Activated naive CD8-positive, alpha-beta T cell treated with anti-CD3 and anti-CD28 coated beads for 36 hours (primary cell): ENCODE results near the gene KCNE3. TPM values are rescaled to one million over a fixed set of nuclear protein-coding genes. Genes with fewer than 3 reads are reported as not detected.

Experiments used
- DNase-seq: peaks from one replicate; pipeline ENCODE4 v3.0.0; 2021
- H3K27ac Mint-ChIP-seq: one replicate; pipeline ENCODE4 v1.8.0; 2022; ENCODE audit warnings: mild to moderate bottlenecking, moderate library complexity, mixed read lengths
- H3K27me3 Mint-ChIP-seq: one replicate; pipeline ENCODE4 v1.8.0; 2022; ENCODE audit warnings: mild to moderate bottlenecking, mixed read lengths
- H3K36me3 Mint-ChIP-seq: one replicate; pipeline ENCODE4 v1.8.0; 2021; ENCODE audit warnings: mild to moderate bottlenecking, mixed read lengths
- H3K4me1 Mint-ChIP-seq: one replicate; pipeline ENCODE4 v1.8.0; 2021; ENCODE audit warnings: mixed read lengths
- H3K4me3 Mint-ChIP-seq: one replicate; pipeline ENCODE4 v1.8.0; 2022; ENCODE audit warnings: mild to moderate bottlenecking, moderate library complexity, mixed read lengths
- H3K9me3 Mint-ChIP-seq: one replicate; pipeline ENCODE4 v1.8.0; 2022; ENCODE audit warnings: mixed read lengths
- total RNA-seq, 2 experiments: library from RNA; stranded (reverse); gene quantifications; one replicate each; pipeline ENCODE4 v1.2.3, GENCODE V29; 2021

KCNE3 gene, protein sequence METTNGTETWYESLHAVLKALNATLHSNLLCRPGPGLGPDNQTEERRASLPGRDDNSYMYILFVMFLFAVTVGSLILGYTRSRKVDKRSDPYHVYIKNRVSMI
- not detected for total RNA-seq

DNA sequence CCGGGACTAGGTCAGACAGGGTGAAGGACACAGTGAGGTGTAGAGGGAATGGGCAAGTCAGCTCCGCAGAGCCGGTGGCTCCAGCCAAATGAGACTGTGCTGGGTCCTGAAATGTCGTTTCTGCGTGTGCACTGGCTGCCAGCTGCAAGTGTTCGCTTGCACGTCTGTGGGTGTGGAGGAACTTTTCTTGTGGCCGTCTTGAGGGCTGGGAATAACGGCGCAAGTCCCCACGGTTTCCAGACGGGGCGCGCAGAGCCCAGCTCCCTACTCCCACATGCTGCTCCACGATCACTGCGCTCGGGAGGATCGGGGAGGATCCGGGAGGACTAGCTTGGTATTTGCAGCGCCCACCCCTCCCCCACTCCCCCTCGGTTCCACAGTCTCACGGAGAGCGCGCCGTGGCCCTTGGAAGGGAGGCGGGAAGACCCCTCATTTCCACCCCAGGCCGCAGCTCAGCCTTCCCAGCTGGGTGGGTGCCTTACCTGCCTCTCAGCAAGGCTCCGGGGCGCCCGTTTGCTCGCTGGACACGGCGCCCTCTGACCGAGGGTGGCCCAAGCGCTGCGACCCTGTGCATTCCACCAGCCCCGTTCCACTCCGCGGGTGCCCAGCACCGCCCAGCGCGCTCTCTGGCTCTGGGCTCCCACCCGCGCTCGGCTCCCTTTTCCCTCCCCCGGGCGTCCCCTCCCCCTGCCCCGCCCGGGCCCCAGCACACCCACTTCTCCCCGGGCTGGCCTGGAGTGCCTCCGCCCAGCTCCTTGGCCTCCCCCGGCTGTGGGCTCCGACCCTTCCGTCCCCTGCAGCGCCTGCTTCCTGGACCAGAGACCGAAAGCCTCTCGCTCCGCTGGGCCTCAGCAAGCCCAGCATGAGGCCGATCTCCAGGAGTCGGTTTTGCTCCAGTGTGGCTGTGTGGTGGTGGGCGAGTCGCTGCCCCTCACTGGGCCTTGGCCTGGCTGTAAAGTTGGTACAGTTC is at the start of gene KCNE3:
Gene KCNE3, minus strand, starts transcription at position 634 of the 970 bp plus-strand sequence. CDS start 9,986 bp downstream, outside the sequence.
- Mint-ChIP-seq H3K27ac (no peak within 1 kb of the TSS), H3K4me3 (peak within 1 kb of the TSS; percentile 22), H3K36me3 (no peaks in the 10 kb centered on the region), H3K4me1 (peaks cover 6% of the 10 kb centered on the region), H3K9me3 (no peaks in the 10 kb centered on the region), H3K27me3 (peaks cover 34% of the 10 kb centered on the region)
- DNase-seq: no peak

DNA sequence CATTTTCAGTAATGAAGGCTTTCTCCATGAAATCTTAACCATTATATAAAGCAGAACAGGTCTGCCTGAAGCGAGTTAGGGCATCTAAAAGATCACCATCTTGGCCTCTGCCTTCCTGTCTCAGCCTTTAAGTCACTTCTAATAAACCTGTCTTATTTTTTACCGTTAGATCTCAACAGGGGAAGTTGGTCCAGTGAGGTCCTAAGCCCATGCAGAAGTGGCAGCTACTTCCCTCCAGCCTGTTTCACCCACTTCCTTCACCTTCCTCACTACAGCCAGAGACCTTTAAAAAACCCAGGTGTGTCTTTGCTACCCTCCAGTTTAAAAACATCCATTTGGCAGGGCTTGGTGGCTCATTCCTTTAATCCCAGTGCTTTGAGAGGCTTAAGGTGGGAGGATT is 40.2 kb upstream of the KCNE3 start:
- Mint-ChIP-seq H3K9me3 (peaks cover 6% of the 10 kb centered on the region), H3K27ac (no peak overlapping the region), H3K36me3 (no peaks in the 10 kb centered on the region), H3K27me3 (no peaks in the 10 kb centered on the region), H3K4me3 (no peak overlapping the region), H3K4me1 (no peaks in the 10 kb centered on the region)
- no peak for DNase-seq

DNA sequence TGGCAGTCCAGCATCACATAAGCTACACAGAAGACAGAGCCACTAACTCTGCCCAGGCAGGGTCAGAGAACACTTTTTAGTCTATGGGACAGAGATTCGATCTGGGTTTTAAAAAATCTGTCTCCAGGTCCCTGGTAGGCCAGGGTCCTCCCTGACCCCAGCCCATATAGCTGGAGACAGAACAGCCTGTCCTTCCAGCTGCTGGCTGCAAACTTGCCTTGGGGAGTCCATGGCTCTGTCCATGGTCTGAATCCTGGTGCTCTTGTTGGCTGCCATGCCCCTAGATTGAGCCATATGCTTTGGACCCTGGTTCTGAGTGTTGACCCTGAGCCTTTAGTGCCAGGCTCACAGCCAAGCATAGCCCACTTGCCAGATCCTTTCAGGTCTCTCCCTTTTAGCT is 39.5 kb upstream of the KCNE3 start:
- no peaks in the 10 kb centered on the region for H3K4me1 Mint-ChIP-seq
- H3K9me3 Mint-ChIP-seq: peaks cover 7% of the 10 kb centered on the region
- no peak overlapping the region for H3K27ac Mint-ChIP-seq
- DNase-seq: no peak
- H3K27me3 Mint-ChIP-seq: no peaks in the 10 kb centered on the region
- peaks cover 2% of the 10 kb centered on the region for H3K36me3 Mint-ChIP-seq
- no peak overlapping the region for H3K4me3 Mint-ChIP-seq

DNA sequence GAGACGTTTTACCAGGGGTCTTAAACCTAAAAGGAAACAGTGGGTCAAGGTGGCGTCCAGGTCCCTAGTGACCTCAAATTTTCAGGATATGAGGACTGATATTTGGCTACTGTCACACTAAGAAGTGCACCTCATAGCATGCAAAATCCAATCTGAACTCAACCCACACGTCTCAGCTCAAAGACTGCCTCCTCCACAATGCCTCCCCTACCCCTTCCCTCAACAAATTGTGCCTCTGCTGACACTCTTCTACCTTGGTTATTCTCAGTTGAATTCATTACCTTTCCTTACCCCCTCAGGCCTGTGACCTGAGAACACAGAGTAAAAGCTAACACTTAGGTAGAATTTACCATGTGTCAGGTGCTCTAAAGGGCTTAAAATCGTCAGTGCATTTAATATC is 38.6 kb upstream of the KCNE3 start:
- Mint-ChIP-seq H3K27ac (no peak overlapping the region), H3K27me3 (no peaks in the 10 kb centered on the region), H3K4me1 (no peaks in the 10 kb centered on the region), H3K9me3 (peaks cover 7% of the 10 kb centered on the region), H3K36me3 (peaks cover 2% of the 10 kb centered on the region), H3K4me3 (no peak overlapping the region)
- DNase-seq: no peak

DNA sequence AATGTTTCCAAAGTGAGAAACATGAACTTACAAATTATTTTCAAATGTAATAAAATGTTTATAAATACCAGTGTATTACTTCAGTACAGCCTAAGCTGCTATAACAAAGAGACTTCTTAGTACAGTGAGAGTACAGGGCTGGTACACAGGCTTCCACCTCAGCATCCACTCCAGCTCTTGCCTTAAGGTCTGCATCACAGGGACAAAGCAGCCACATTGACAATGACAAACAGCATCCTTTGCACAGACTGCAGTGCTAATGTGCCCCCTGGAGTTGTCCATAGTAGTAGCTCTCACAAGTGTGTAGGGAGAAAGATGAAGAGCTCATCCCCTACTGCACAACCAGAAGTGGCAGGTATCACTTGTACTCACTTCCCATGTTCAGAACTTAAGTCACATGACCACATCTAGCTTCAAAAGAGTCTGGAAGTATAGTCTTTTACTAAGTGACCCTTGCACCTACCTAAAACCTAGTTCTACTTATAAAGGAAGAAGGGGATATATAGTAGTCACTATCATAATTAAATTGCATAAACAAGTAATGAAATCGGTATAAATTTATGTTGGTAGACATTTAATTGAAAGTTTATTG is 36.8 kb upstream of the KCNE3 start:
- no peak for DNase-seq
- H3K9me3 Mint-ChIP-seq: peaks cover 7% of the 10 kb centered on the region
- no peak overlapping the region for H3K4me3 Mint-ChIP-seq

DNA sequence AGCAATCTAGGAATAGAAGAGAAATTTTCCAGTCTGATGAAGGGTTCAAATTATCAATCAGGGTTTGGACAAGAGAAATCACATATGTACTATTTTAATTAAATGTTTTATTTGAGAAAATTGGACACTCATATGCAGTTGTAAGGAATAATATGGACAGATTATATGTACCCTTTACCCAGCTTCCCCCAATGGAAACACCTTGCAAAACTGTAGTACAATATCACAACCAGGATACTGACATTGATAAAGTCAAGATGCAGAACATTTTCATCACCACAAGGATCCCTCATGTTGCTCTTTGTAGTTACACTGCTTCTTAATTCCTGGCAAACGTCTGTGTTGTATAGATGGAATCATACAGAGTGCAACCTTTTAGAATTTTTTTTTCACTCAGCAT is 27.6 kb upstream of the KCNE3 start:
- no peak overlapping the region for H3K4me3 Mint-ChIP-seq

More for the DNA sequence above, 36.8 kb upstream of the KCNE3 start:
- Mint-ChIP-seq H3K27me3 (no peaks in the 10 kb centered on the region), H3K4me1 (no peaks in the 10 kb centered on the region), H3K36me3 (peaks cover 2% of the 10 kb centered on the region), H3K27ac (no peak overlapping the region)

DNA sequence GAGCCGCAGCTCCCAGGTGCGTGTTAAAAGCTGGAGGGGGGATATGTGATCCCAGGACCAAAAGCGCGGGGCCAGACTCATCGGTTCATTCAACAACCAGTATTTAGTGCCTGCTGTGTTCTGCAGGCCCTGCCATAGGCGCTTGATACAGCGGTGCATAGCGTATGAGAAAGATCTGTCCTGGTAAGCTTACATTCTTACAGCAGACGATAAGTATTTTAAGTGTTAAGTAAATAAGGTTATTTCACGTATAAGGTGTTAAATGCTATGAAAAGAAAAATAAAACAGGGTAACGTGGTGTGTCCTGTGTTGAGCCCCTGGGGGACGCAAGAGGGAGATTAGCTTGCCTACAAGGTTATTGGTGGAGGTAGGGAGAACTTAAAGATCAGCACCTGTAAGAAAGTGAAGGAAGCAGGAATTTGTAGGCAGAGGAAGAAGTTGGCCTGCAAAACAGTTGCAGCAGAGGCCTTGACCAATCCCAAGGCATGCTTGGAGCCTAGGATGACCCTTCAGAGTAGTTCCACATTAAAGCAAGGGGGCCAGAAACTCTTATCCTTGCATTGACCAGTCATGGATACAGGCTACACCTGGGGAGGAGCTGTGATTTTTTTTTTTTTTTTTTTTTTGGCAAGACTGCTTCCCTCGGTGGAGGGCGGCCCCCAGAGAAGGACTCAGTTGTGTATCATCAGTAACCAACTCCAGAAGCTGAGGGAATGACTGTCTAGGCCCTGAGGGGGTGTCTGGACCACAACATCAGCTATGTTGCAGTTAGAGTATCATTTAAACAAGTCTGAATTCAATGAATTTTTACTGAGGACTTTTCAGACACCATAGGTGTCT is 26.7 kb upstream of the KCNE3 start:
- peak overlapping the region; percentile 83 for H3K4me3 Mint-ChIP-seq
- no peaks in the 10 kb centered on the region for H3K36me3 Mint-ChIP-seq
- no peak for DNase-seq
- peak overlapping the region; percentile 84 for H3K27ac Mint-ChIP-seq
- H3K9me3 Mint-ChIP-seq: no peaks in the 10 kb centered on the region
- no peaks in the 10 kb centered on the region for H3K27me3 Mint-ChIP-seq
- H3K4me1 Mint-ChIP-seq: peaks cover 15% of the 10 kb centered on the region

More for the DNA sequence above, 27.6 kb upstream of the KCNE3 start:
- no peak for DNase-seq
- H3K27ac Mint-ChIP-seq: no peak overlapping the region
- no peaks in the 10 kb centered on the region for H3K27me3 Mint-ChIP-seq
- H3K9me3 Mint-ChIP-seq: no peaks in the 10 kb centered on the region
- no peaks in the 10 kb centered on the region for H3K36me3 Mint-ChIP-seq
- peaks cover 15% of the 10 kb centered on the region for H3K4me1 Mint-ChIP-seq

DNA sequence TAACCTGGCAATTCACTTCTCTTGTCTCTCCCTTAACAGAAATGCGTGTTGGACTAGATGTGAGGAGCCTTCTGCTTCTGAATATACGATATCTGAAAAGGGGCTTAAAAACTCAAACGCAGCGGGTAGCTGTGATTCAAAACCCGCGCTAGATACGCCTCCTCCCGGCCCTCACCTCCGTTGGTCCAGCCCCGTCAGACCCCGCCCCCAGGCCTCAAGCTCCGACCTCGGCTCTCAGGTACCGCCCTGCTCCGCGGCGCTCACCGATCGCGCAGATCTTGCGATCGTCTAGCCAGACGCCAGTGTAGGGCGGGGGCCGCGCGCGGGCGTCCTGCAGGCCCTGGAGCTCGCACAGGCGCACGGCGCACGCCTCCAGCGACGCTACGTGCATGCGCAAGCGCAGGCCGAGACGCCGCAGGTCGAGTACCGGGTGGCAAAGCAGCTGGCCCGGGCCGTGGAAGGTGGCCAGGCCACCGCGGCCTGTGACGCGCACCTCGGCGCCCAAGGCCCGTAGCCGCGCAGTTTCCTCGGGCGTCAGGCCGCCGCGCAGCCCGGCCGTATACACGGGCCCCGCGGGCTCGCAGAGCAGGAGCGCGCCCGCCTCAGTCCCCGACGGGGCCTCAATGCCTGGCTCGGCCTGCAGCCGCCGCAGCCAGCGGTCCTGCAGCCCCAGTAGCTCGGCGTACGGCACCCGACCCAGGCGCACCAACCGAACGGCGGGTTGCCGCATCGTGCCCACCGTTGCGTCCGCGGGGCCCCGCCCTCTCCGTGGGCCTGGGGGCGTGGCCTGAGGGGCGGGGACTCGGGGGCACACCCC is 25.8 kb upstream of the KCNE3 start, which contains the start of gene LIPT2:
Gene LIPT2, minus strand, starts transcription at position 751 of the 817 bp plus-strand sequence. Its CDS starts 21 bp downstream, at position 730.
- Mint-ChIP-seq H3K4me1 (peaks cover 15% of the 10 kb centered on the region), H3K36me3 (no peaks in the 10 kb centered on the region), H3K27ac (peak within 1 kb of the TSS; percentile 88), H3K4me3 (peak within 1 kb of the TSS; percentile 83), H3K27me3 (no peaks in the 10 kb centered on the region), H3K9me3 (no peaks in the 10 kb centered on the region)
- DNase-seq: peak; percentile 99

DNA sequence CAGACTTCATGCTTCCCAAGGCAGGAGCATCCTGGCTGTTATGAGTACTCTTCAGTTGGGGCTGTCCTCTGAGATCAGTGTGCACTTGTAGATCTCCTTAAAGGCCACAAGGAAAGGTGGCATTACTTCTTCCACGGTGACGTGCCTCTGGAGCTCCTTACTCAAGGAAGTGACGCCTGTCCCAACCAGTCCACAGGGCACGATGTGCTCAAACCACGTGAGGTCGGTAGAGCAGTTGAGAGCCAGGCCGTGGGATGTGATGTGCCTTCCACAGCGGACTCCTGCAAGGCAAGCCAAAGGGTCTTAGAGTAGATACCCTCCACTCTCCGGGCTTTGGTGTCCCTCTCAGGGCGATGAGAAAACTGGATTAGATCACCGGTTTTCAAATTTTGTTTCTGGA is 24.7 kb upstream of the KCNE3 start:
- H3K27me3 Mint-ChIP-seq: no peaks in the 10 kb centered on the region
- H3K4me3 Mint-ChIP-seq: peak overlapping the region; percentile 79
- peak overlapping the region; percentile 88 for H3K27ac Mint-ChIP-seq
- H3K36me3 Mint-ChIP-seq: no peaks in the 10 kb centered on the region
- DNase-seq: no peak
- H3K9me3 Mint-ChIP-seq: no peaks in the 10 kb centered on the region
- H3K4me1 Mint-ChIP-seq: peaks cover 15% of the 10 kb centered on the region

DNA sequence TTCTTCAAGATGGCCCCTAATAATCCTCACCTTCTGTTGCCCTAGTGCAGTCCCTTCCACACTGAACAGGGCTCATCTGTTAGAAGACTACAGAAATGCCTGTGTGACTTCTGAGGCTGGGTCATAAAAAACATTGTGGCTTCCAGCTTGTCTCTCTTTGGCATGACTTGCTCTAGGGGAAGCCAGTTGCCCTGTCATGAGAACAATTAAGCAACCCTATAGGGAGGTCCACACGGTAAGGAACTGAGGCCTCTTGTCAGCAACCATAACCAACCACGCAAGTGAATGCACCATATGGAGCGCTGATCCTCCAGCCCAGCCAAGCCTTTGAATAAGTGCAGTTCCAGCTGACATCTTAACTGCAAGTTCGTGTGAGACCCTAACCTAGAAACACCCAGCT is 23.6 kb upstream of the KCNE3 start:
- Mint-ChIP-seq H3K4me3 (no peak overlapping the region), H3K9me3 (no peaks in the 10 kb centered on the region), H3K36me3 (no peaks in the 10 kb centered on the region), H3K27ac (no peak overlapping the region), H3K4me1 (peaks cover 15% of the 10 kb centered on the region), H3K27me3 (no peaks in the 10 kb centered on the region)
- DNase-seq: no peak

DNA sequence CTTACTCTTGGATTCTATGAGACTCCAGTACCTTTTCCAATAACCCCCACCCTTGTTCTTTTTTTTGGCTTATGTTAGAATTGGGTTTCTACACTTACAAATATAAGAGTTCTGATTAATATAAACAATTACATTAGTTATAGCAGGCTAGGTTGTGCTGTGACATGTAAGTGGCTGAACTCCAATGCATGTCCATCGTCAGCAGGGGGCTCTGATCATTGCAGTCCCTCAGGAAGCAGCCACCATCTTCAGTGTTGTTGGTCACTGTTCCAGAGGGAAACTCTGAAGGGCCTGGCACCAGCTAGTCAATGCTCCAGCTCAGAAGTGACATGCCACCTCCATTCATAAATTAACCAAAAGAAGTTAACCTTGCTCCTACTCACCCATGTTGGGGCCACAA is 20.5 kb upstream of the KCNE3 start:
- H3K36me3 Mint-ChIP-seq: no peaks in the 10 kb centered on the region
- peaks cover 14% of the 10 kb centered on the region for H3K4me1 Mint-ChIP-seq
- no peaks in the 10 kb centered on the region for H3K27me3 Mint-ChIP-seq
- DNase-seq: no peak
- no peak overlapping the region for H3K4me3 Mint-ChIP-seq
- no peaks in the 10 kb centered on the region for H3K9me3 Mint-ChIP-seq
- no peak overlapping the region for H3K27ac Mint-ChIP-seq

DNA sequence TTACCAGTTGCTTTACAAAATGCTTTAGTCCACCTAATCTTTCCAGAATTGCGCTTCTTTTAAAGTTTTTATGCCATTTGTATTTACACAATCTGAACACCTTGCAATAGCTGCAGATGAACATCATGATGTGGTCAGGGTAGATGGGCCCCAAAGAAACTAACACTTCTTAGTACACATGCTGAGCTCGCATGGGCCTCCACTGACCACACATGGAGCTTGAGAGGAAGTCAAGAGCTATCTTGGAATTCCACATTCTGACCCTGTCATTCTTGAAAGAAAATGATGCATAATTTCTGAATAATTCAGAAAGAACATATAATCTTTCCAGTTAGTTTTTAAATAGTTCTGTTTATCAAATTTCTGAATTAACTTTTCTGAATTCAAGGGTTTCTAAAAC is 18.5 kb upstream of the KCNE3 start:
- no peak overlapping the region for H3K27ac Mint-ChIP-seq
- no peak overlapping the region for H3K4me3 Mint-ChIP-seq
- no peaks in the 10 kb centered on the region for H3K27me3 Mint-ChIP-seq
- no peak for DNase-seq
- no peaks in the 10 kb centered on the region for H3K9me3 Mint-ChIP-seq
- peaks cover 4% of the 10 kb centered on the region for H3K4me1 Mint-ChIP-seq
- no peaks in the 10 kb centered on the region for H3K36me3 Mint-ChIP-seq

DNA sequence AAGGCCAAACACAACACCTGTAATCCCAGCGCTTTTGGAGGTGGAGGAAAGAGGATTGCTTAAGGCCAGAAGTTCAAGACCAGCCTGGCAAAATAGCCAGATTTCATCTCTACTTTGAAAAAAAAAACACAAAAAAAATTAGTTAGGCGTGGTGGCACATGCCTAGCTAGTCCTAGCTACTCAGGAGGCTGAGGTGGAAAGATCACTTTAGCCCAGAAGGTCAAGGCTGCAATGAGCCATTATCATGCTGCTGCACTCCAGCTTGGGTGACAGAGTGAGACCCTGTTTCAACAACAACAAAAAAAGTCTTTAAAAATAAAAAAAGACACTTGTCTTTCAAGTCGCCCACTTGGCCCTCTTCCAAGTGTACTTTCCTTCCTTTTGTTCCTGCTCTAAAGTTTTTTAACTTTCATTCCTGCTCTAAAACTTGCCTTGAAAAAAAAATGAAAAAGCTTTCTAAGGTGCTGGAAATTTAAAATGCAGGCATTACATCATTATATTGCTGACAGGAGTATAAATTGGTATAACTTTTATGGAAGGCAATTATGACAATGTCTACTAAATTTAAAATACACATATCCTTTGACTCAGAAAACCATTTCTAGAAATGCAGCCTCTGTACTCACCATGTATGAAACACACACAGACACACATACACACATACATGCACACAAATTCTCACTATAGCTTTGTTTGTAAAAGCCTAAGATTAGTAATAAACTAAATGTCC is 13.5 kb upstream of the KCNE3 start:
- Mint-ChIP-seq H3K4me1 (peaks cover 4% of the 10 kb centered on the region), H3K27ac (no peak overlapping the region), H3K4me3 (no peak overlapping the region), H3K36me3 (no peaks in the 10 kb centered on the region), H3K9me3 (no peaks in the 10 kb centered on the region), H3K27me3 (no peaks in the 10 kb centered on the region)
- no peak for DNase-seq
